HEK293T (cell line): ENCODE results near the gene ZDHHC16.

Experiments
- CTCF ChIA-PET: fragments of 350-600 bp; formaldehyde crosslinking; extraction: SDS; loops from one replicate; lab custom pipeline; 2021; ENCODE audit warnings: antibody characterized with exemption, inconsistent platforms; lab: Yijun Ruan, JAX
- POLR2A ChIA-PET: fragments of 350-600 bp; formaldehyde crosslinking; extraction: SDS; loops from one replicate; lab custom pipeline; 2020; ENCODE audit warnings: antibody characterized with exemption, inconsistent platforms; lab: Yijun Ruan, JAX
- DNase-seq: peaks from one replicate; pipeline ENCODE4 v3.0.0; 2012; ENCODE audit warnings: mixed read lengths; ENCODE audit errors: extremely low spot score
- ARNT ChIP-seq: fragments of 450-650 bp; IDR thresholded peaks from 2 replicates; pipeline ENCODE4 v1.6.1; 2017; ENCODE audit warnings: mild to moderate bottlenecking
- BHLHE40 ChIP-seq: fragments of 450-650 bp; IDR thresholded peaks from 2 replicates; pipeline ENCODE4 v1.6.1; 2016; ENCODE audit warnings: mild to moderate bottlenecking, moderate library complexity, borderline replicate concordance
- CTBP1 ChIP-seq: fragments of 450-650 bp; IDR thresholded peaks from 2 replicates; pipeline ENCODE4 v1.6.1; 2016; ENCODE audit warnings: borderline replicate concordance
- ELF4 ChIP-seq: fragments of 450-650 bp; IDR thresholded peaks from 2 replicates; pipeline ENCODE4 v1.6.1; 2017; ENCODE audit warnings: antibody characterized with exemption
- FOXA1 ChIP-seq: fragments of 450-650 bp; IDR thresholded peaks from 2 replicates; pipeline ENCODE4 v1.6.1; 2016; ENCODE audit warnings: mild to moderate bottlenecking
- FOXK2 ChIP-seq: fragments of 450-650 bp; IDR thresholded peaks from 2 replicates; pipeline ENCODE4 v1.6.1; 2016; ENCODE audit warnings: mild to moderate bottlenecking
- FOXM1 ChIP-seq: fragments of 450-650 bp; IDR thresholded peaks from 2 replicates; pipeline ENCODE4 v1.6.1; 2017; ENCODE audit warnings: mild to moderate bottlenecking, borderline replicate concordance
- HDGF ChIP-seq: fragments of 450-650 bp; IDR thresholded peaks from 2 replicates; pipeline ENCODE4 v1.6.1; 2017; ENCODE audit warnings: antibody characterized with exemption, borderline replicate concordance
- L3MBTL2 ChIP-seq: fragments of 450-650 bp; conservative IDR thresholded peaks from 2 replicates; pipeline ENCODE4 v1.6.1; 2016; ENCODE audit warnings: mild to moderate bottlenecking
- LEF1 ChIP-seq: fragments of 450-650 bp; IDR thresholded peaks from 2 replicates; pipeline ENCODE4 v1.6.1; 2017; ENCODE audit warnings: mild to moderate bottlenecking, borderline replicate concordance
- NFRKB ChIP-seq: fragments of 450-650 bp; IDR thresholded peaks from 2 replicates; pipeline ENCODE4 v1.6.1; 2016; ENCODE audit warnings: mild to moderate bottlenecking, moderate library complexity
- SP1 ChIP-seq: fragments of 450-650 bp; IDR thresholded peaks from 2 replicates; pipeline ENCODE4 v1.6.1; 2017
- SUZ12 ChIP-seq: fragments of 450-650 bp; IDR thresholded peaks from 2 replicates; pipeline ENCODE4 v1.6.1; 2016; ENCODE audit warnings: mild to moderate bottlenecking
- TARDBP ChIP-seq: fragments of 450-650 bp; IDR thresholded peaks from 2 replicates; pipeline ENCODE4 v1.6.1; 2016
- ZNF384 ChIP-seq: fragments of 450-650 bp; IDR thresholded peaks from 2 replicates; pipeline ENCODE4 v1.6.1; 2016
- TF ChIP-seq, protein P1 (sequence below): fragments of 450-650 bp; IDR thresholded peaks from 2 replicates; pipeline ENCODE4 v1.6.1; 2016

ZDHHC16 gene

DNA sequence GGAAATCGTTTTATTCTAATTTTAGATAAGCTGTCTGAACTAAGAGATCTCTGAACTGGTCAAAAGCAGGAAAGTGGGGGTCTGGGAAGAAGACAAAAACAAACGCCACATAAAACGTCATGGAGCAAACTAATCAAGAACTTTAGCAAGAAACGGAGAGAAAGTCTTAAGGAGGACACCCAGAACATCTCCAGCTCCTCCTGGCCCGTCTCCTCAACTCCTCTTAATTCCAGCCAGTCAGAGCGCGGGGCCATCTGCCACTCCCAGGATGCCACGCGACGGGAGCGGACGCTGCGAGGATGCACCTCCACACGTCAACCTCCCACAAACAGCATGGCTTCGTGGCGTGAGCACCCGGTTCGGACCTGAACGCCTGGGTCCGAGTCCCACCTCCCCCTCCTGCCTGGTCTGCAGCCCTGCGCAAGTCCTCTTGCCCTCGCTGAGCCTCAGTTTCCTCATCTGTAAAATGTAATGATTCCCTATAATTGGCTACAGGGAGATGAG lies 51.6 kb downstream of the ZDHHC16 start:
- peak; percentile 87 for DNase-seq
- ChIA-PET CTCF (no interaction called here), POLR2A (interaction anchor here (0.5 to 0.9 kb wide), 11 partner anchors 9 to 141 kb away, joined by 3 to 6 read pairs (median 3); no protein-coding TSS in a partner anchor)
- no peak for TF ChIP-seq TARDBP
- TF ChIP-seq L3MBTL2, result peak; percentile 82
- TF ChIP-seq, protein P1, sequence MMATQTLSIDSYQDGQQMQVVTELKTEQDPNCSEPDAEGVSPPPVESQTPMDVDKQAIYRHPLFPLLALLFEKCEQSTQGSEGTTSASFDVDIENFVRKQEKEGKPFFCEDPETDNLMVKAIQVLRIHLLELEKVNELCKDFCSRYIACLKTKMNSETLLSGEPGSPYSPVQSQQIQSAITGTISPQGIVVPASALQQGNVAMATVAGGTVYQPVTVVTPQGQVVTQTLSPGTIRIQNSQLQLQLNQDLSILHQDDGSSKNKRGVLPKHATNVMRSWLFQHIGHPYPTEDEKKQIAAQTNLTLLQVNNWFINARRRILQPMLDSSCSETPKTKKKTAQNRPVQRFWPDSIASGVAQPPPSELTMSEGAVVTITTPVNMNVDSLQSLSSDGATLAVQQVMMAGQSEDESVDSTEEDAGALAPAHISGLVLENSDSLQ, result peak; percentile 76

GRCh38 chr10:97498076-97498840 lies 52.3 kb downstream of the ZDHHC16 start, which contains the start of gene MMS19:
TSS of gene MMS19 (minus strand) at chr10:97498422. CDS start at chr10:97498384, 38 bp downstream.
- POLR2A ChIA-PET, result interaction anchor here (0.8 to 1.8 kb wide), 7 partner anchors 8 to 143 kb away, joined by 3 to 5 read pairs (median 4); partner anchors contain the start of gene PI4K2A
- DNase-seq, result peak; percentile 100
- TF ChIP-seq ARNT (no peak), FOXA1 (no peak), HDGF (no peak), ELF4 (peak; percentile 63), FOXM1 (no peak), L3MBTL2 (peak; percentile 81), LEF1 (no peak), ZNF384 (no peak)
- TF ChIP-seq, protein P1, result peak; percentile 98
- CTCF ChIA-PET, result no interaction called here

DNA sequence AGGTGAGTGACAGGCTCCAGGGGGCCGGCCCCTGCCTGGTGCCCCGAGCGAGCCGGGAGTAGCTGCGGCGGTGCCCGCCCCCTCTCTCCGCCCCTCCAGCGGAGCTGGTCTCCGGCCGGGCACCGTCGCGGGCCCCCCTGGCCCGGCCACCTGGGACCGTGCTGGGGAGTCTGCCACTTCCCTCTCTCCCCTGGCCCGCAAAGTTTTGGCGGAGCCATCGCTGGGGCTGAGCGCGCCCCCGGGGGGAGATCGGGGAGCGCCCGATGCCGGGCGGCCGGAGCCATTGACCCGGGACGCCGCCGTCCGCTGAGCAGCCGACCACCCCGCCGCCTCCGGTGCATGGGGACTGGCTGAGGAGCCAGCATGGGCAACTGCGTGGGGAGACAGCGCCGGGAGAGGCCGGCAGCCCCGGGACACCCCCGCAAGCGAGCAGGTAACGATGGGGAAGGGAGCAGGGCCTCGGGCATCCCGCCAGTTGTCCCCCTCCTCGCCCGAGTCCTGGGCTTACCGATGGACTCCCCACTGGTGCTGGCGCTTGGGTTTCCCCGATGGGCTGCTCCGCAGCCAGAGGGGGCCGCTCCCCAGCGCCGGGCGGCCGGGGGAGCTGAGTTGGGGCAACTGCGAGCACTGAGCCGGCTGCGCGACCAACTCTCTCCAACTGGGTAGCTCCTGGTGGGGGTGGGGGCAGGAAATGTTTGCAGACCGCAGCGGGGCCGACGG lies 53.0 kb downstream of the ZDHHC16 start, which contains the start of gene UBTD1:
Gene UBTD1 (plus strand): TSS at position 84 of the 720 bp plus-strand sequence. CDS start 280 bp downstream, at position 364.
- no peak for TF ChIP-seq HDGF
- no peak for TF ChIP-seq L3MBTL2
- no peak for TF ChIP-seq SUZ12
- TF ChIP-seq ZNF384, result no peak
- no peak for TF ChIP-seq BHLHE40
- TF ChIP-seq NFRKB, result no peak
- TF ChIP-seq, protein P1, result no peak
- TF ChIP-seq FOXA1, result no peak
- TF ChIP-seq TARDBP, result no peak
- TF ChIP-seq ELF4, result no peak
- TF ChIP-seq ARNT, result no peak
- TF ChIP-seq CTBP1, result no peak
- TF ChIP-seq FOXK2, result no peak
- TF ChIP-seq FOXM1, result no peak
- no peak for TF ChIP-seq LEF1
- no peak for TF ChIP-seq SP1
- ChIA-PET CTCF (interaction anchor here (0.6 to 1.3 kb wide), 3 partner anchors 35 to 113 kb away, joined by 3 to 6 read pairs (median 3); no protein-coding TSS in a partner anchor), POLR2A (interaction anchor here (0.6 to 1.8 kb wide), 5 partner anchors 9 to 142 kb away, joined by 3 to 5 read pairs (median 4); partner anchors contain the start of gene PI4K2A)
- peak; percentile 56 for DNase-seq

- DNase-seq, result no peak
- CTCF ChIA-PET, result interaction anchor here (0.6 to 1.3 kb wide), 3 partner anchors 35 to 112 kb away, joined by 3 to 6 read pairs (median 3); no protein-coding TSS in a partner anchor
Measured at GRCh38 chr10:97499561-97500296, 53.8 kb downstream of the ZDHHC16 start.

DNA sequence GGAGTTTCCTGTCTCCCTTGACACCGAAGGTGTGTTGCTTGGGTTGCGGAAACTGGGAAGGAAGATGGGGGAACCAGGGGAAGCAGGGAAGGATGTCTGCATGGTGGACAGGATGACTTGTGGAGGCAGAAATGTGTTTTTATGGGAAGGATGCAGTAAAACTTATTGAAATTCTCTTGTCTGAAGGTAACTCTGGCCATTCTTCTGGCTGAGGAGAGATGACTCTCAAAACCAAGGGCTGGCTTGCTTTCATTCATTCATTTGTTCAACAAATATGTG lies 54.3 kb downstream of the ZDHHC16 start:
- TF ChIP-seq ARNT (no peak), SP1 (no peak), L3MBTL2 (no peak), HDGF (no peak)
- DNase-seq, result no peak
- CTCF ChIA-PET, result interaction anchor here (1.1 kb wide), 1 partner anchor 54 kb away, joined by 3 read pairs; no protein-coding TSS in a partner anchor
- POLR2A ChIA-PET, result no interaction called here

More at GRCh38 chr10:97499561-97500296, 53.8 kb downstream of the ZDHHC16 start:
- POLR2A ChIA-PET, result interaction anchor here (0.6 to 1.8 kb wide), 4 partner anchors 9 to 141 kb away, joined by 3 to 5 read pairs (median 4); partner anchors contain the start of gene PI4K2A
- peak; percentile 31; the same call in 1 of the 2 replicates for TF ChIP-seq LEF1
- TF ChIP-seq, protein P1, result no peak
